ENCODE results near the gene TSPAN1. TPM values are rescaled to one million over a fixed set of nuclear protein-coding genes. Genes with fewer than 3 reads are reported as not detected.

TSPAN1 gene
- total RNA-seq, 1 donor from 2014 or later, result 0.91 TPM

DNA sequence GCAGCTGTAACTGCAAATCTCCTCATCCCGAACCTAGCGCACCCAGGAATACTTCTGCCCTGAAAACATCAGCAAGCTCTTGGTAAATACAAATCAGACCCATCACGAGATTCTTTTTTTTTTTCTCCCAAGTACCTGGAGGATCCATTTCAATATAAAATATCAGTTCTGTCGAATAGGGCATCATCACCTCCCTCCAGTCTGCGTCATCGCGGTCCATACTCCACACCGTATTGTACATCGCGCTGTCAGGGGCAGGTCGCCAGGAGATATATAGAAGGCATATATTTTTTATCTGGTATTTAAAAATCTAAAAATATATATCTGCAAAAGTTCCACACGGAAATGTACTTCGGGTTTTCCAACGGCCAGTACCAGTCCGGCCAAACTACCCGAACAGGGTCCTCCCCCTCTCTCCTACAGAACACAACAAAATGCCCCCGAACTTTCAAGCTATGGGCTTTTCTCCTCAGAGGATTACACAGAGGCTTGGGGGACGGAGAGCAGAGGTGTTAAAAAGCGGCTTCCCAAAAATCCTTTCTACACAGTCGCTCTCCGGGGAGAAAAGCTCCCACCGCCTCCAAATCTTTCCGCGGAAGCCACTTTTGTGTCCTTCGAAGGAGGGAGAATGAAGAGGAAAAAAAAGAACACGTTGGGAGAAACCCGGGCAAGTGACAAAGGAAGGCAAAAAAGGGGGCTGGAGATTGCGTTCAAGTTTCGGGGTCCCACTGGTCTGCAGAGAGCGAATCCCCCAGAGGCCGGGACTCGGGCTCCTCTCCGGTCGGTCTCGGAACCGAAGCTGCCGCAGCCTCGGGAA is 43.0 kb upstream of the TSPAN1 start:
- Mint-ChIP-seq H3K9me3 (ENCODE audit: unreplicated experiment) (no peaks in the 10 kb centered on the region), H3K27me3 (ENCODE audit: unreplicated experiment) (no peaks in the 10 kb centered on the region), H3K4me1 (ENCODE audit: unreplicated experiment) (peaks cover 60% of the 10 kb centered on the region), H3K36me3 (ENCODE audit: unreplicated experiment) (no peaks in the 10 kb centered on the region), H3K4me3 (ENCODE audit: unreplicated experiment) (peak overlapping the region; percentile 92), H3K27ac (ENCODE audit: unreplicated experiment) (peak overlapping the region; percentile 100)
- no peak for TF ChIP-seq CTCF (IDR thresholded peaks at IDR 0.05)
- no peak for DNase-seq (ENCODE audit: extremely low spot score, unreplicated experiment)

DNA sequence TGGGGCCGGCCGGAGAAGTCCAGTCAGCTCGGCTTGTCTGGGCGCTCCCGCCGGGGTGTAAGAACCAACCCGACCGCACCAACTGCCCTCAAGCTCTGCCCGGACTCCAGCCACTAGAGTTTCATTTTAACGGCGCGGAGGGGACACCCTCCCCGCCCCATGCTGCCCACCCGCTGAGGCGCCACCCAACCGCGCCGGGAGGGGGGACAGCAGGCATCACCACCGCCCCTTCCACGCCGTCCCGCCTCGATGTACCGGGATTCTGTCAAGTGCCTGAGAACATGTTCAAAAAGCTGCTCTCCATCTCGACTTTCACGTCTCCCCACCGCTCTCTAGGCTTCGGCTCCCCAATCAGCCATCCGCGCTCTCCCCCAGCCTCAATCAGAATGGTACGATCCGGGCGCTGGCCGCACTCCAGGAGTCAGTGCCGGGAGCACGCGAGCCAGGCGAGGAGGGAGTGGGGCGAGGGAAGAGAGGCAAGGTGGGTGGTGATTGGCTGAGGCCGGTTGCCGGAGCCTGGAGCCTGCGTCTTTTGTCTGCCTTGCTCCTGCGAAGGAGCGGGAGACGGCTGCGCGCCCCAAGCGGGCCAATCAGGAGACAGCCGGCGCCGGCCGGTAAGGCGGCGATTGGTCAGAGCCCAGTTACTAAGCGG is 42.2 kb upstream of the TSPAN1 start, which contains the start of gene PIK3R3:
Gene PIK3R3, minus strand, starts transcription at position 101 of the 652 bp plus-strand sequence. CDS start 677 bp downstream, outside the sequence.
- TF ChIP-seq CTCF (IDR thresholded peaks at IDR 0.05), result no peak
- H3K4me1 Mint-ChIP-seq (ENCODE audit: unreplicated experiment), result peaks cover 66% of the 10 kb centered on the region
- H3K27me3 Mint-ChIP-seq (ENCODE audit: unreplicated experiment), result no peaks in the 10 kb centered on the region
- H3K9me3 Mint-ChIP-seq (ENCODE audit: unreplicated experiment), result no peaks in the 10 kb centered on the region
- H3K4me3 Mint-ChIP-seq (ENCODE audit: unreplicated experiment), result peak within 1 kb of the TSS; percentile 92
- H3K27ac Mint-ChIP-seq (ENCODE audit: unreplicated experiment), result peak within 1 kb of the TSS; percentile 100
- peak; percentile 99 for DNase-seq (ENCODE audit: extremely low spot score, unreplicated experiment)
- no peaks in the 10 kb centered on the region for H3K36me3 Mint-ChIP-seq (ENCODE audit: unreplicated experiment)

DNA sequence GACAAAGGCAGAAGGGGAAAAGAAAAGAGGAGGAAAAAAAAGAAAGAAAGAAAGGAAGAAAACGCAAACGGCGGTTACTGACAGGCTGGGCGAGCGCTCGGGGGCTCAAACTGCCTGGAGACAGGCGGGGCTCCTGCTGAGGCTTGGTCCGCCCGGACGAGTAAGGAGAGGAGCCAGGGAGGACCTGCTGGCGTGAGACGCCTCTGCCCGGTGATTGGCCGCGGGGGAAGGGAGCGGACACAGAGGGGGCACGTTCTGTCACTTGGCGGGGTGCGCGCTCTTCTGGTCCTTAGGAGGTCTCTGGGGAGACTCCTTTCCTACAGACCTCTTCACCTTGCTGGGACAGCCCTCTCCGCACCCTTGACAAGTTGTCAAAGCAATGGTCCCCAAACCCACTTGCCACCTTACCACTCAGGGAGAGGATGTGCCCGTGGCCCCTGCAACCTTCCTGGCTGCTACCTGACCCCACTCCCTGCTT is 41.7 kb upstream of the TSPAN1 start:
- Mint-ChIP-seq H3K27ac (ENCODE audit: unreplicated experiment) (peak overlapping the region; percentile 100), H3K9me3 (ENCODE audit: unreplicated experiment) (no peaks in the 10 kb centered on the region), H3K36me3 (ENCODE audit: unreplicated experiment) (no peaks in the 10 kb centered on the region), H3K4me3 (ENCODE audit: unreplicated experiment) (peak overlapping the region; percentile 92), H3K27me3 (ENCODE audit: unreplicated experiment) (no peaks in the 10 kb centered on the region), H3K4me1 (ENCODE audit: unreplicated experiment) (peaks cover 66% of the 10 kb centered on the region)
- no peak for TF ChIP-seq CTCF (IDR thresholded peaks at IDR 0.05)
- DNase-seq (ENCODE audit: extremely low spot score, unreplicated experiment), result no peak

GRCh38 chr1:46133781-46134350 is 41.0 kb upstream of the TSPAN1 start:
- Mint-ChIP-seq H3K4me3 (ENCODE audit: unreplicated experiment) (peak overlapping the region; percentile 92), H3K36me3 (ENCODE audit: unreplicated experiment) (no peaks in the 10 kb centered on the region), H3K27me3 (ENCODE audit: unreplicated experiment) (no peaks in the 10 kb centered on the region), H3K27ac (ENCODE audit: unreplicated experiment) (peak overlapping the region; percentile 100), H3K9me3 (ENCODE audit: unreplicated experiment) (no peaks in the 10 kb centered on the region), H3K4me1 (ENCODE audit: unreplicated experiment) (peaks cover 67% of the 10 kb centered on the region)
- TF ChIP-seq CTCF (IDR thresholded peaks at IDR 0.05), result no peak
- no peak for DNase-seq (ENCODE audit: extremely low spot score, unreplicated experiment)

Data from osteocyte (in vitro differentiated cells).